Measurements from ENCODE around the gene ZNF710.

Gene ZNF710

DNA sequence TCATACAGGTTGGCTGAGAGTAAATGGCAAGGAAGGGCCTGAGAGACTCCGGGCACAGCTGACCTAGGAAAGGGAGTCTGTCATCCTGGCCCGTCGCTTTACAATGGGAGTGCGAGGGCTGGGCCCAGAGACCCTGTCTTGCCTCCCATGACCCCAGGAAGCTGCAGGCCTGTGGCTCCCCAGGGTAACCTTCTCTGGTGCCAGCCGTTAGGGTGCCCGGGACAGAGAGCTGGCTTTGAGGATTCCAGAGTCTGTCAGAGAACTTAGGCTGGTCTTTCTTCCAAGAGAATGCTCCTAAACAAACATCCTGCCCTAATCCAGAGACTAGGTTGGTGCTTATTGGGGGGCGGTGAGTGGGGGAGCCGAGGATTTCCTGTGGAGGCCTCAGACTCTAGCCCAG is 18.5 kb downstream of the ZNF710 start:
- Histone ChIP-seq H3K9me3 (ENCODE audit: insufficient read depth, low read depth, low read length) (no peaks in the 10 kb centered on the region), H3K36me3 (ENCODE audit: insufficient read depth, low read length) (no peaks in the 10 kb centered on the region), H3K4me1 (ENCODE audit: insufficient read depth, low read length) (peaks cover 15% of the 10 kb centered on the region; the same call in 1 of the 2 replicates), H3K27me3 (ENCODE audit: insufficient read depth, low read length) (no peaks in the 10 kb centered on the region), H3K27ac (ENCODE audit: low read depth, low read length) (no peak overlapping the region), H3K9ac (ENCODE audit: low read depth, low read length) (no peak overlapping the region), H3K4me3 (ENCODE audit: low read length) (no peak overlapping the region)
- 79% methylated on average over 8 of the region's 8 CpGs for WGBS

DNA sequence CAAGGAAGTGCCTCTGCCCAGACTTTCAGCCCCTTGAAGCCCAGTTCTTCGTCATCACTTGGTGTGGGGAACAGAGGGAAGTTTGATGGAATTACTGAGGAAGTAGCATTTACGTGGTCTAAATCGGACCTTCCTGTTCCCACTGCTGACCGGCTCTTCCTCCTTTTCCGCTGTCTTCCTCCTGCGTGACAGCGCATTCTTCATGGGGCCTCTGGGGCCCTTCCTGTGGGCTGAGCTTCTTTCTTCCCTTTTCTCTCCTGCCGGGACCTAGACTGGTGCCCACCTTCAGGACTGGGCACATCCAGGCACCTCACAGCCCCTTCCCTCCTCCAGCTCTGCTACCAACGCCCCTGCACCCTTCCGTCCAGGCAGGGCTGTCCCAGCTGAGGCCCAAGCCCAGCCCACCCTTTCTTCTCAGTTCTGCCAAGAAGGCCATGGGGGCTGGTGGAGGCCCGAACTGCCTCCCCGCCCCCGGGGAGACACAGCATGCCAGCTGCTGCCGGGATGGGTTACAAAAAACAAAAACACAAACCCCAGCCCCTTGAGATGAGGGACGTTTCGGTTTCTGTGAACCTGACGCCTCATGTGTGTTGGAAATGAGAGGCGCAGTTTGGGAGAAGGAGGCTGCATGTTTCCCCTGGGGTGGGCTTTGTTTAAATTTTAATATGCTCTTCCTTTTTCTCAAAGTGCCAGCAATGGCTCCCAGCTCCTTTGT is 19.1 kb downstream of the ZNF710 start:
- H3K9me3 ChIP-seq (ENCODE audit: insufficient read depth, low read depth, low read length) = no peaks in the 10 kb centered on the region
- 82% methylated on average over 17 of the region's 18 CpGs for WGBS
- peaks cover 15% of the 10 kb centered on the region; the same call in 1 of the 2 replicates for H3K4me1 ChIP-seq (ENCODE audit: insufficient read depth, low read length)
- no peaks in the 10 kb centered on the region for H3K36me3 ChIP-seq (ENCODE audit: insufficient read depth, low read length)
- H3K27ac ChIP-seq (ENCODE audit: low read depth, low read length) = no peak overlapping the region
- no peak overlapping the region for H3K9ac ChIP-seq (ENCODE audit: low read depth, low read length)
- no peak overlapping the region for H3K4me3 ChIP-seq (ENCODE audit: low read length)
- no peaks in the 10 kb centered on the region for H3K27me3 ChIP-seq (ENCODE audit: insufficient read depth, low read length)

DNA sequence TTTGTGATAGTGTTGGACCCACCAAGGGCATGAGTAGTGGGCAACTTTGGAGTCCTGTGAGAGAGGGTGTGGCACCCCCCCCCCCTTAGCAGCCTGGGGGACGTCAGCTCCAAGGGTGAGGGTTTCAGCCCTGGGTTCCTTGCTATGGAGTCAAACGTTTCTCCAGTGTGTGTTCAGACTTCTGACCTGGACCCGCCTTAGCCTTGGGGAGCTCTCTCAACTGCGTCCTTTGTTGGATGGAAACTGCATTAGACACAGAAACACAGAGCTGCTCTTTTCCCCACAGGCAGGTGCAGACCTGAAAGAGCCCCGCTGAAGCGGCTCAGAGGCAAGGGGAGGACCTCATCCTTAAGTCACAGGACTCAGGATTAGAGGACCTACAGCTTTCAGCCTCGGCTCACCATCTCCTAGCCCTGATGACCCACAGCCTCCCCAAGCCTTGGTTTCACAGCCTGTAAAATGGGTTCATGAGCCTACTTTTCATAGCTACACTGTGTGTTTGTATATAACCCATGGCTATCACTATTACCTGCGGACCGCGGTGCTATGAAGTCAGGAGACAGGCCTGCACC is 19.9 kb downstream of the ZNF710 start:
- H3K36me3 ChIP-seq (ENCODE audit: insufficient read depth, low read length) = no peaks in the 10 kb centered on the region
- no peak overlapping the region for H3K4me3 ChIP-seq (ENCODE audit: low read length)
- peaks cover 21% of the 10 kb centered on the region; the same call in 1 of the 2 replicates for H3K4me1 ChIP-seq (ENCODE audit: insufficient read depth, low read length)
- WGBS = 92% methylated on average over 10 of the region's 10 CpGs
- H3K27ac ChIP-seq (ENCODE audit: low read depth, low read length) = no peak overlapping the region
- H3K9me3 ChIP-seq (ENCODE audit: insufficient read depth, low read depth, low read length) = no peaks in the 10 kb centered on the region
- no peaks in the 10 kb centered on the region for H3K27me3 ChIP-seq (ENCODE audit: insufficient read depth, low read length)
- no peak overlapping the region for H3K9ac ChIP-seq (ENCODE audit: low read depth, low read length)

DNA sequence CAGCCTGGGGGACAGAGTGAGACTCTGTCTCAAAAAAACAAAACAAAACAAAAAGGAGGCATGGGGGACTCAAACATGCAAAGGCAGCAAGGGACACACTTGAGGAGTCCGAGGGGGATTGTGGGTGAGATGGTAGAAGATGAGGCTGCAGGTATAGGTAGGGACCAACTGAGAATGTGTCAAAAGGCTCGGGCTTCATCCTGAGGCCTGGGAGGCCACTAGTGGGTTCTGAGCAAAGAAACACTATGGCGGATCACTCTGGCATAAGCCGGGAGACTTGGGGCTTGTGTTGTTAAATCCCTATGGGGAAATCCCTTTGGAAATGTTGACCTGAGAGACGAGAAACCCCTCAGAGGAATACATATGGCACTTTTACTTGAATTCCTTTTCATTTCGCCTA is 21.2 kb downstream of the ZNF710 start:
- no peak overlapping the region for H3K27ac ChIP-seq (ENCODE audit: low read depth, low read length)
- H3K9me3 ChIP-seq (ENCODE audit: insufficient read depth, low read depth, low read length) = no peaks in the 10 kb centered on the region
- H3K4me3 ChIP-seq (ENCODE audit: low read length) = no peak overlapping the region
- no peak overlapping the region for H3K9ac ChIP-seq (ENCODE audit: low read depth, low read length)
- H3K27me3 ChIP-seq (ENCODE audit: insufficient read depth, low read length) = no peaks in the 10 kb centered on the region
- 92% methylated on average over 5 of the region's 6 CpGs for WGBS
- peaks cover 29% of the 10 kb centered on the region; the same call in 1 of the 2 replicates for H3K4me1 ChIP-seq (ENCODE audit: insufficient read depth, low read length)
- no peaks in the 10 kb centered on the region for H3K36me3 ChIP-seq (ENCODE audit: insufficient read depth, low read length)

DNA sequence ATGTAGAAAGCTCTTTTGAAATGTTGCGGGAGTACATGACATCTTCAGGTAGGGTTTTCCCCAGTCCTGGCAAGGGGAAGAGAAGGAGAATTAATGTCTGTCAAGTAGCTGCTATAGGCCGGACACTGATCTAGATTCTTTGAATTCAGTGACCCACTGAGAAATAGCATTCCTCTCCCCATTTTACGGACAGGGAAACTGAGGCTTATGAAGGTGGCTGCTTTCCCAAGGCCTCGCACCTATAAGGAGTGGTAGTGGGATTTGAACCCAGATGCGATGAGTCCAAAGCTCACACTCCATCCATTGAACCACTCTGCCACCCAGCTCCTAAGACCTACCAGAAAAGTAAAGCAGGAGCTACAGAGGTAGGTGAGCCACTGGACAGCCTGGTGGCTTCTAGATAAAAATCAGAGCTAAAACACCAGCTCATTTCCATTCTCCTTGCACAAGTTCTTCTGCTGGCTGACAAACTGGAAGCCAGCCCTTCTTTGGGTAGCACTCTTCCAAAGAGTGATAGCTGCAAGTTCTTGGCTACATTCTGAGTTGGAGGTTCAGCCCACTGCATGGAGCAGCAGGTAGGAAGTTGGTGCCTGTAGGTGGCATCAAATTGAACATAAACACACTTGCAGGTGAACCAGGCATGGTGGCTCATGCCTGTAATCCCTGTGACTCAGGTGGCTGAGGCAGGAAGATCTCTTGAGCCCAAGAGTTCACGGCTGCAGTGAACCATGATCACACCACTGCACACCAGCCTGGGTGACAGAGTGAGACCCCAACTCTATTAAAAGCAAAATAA is 22.0 kb downstream of the ZNF710 start:
- over 99% methylated on average over 3 of the region's 6 CpGs for WGBS
- Histone ChIP-seq H3K27ac (ENCODE audit: low read depth, low read length) (no peak overlapping the region), H3K9ac (ENCODE audit: low read depth, low read length) (no peak overlapping the region), H3K36me3 (ENCODE audit: insufficient read depth, low read length) (no peaks in the 10 kb centered on the region), H3K4me3 (ENCODE audit: low read length) (no peak overlapping the region), H3K9me3 (ENCODE audit: insufficient read depth, low read depth, low read length) (no peaks in the 10 kb centered on the region), H3K4me1 (ENCODE audit: insufficient read depth, low read length) (peaks cover 29% of the 10 kb centered on the region; the same call in 1 of the 2 replicates), H3K27me3 (ENCODE audit: insufficient read depth, low read length) (no peaks in the 10 kb centered on the region)

DNA sequence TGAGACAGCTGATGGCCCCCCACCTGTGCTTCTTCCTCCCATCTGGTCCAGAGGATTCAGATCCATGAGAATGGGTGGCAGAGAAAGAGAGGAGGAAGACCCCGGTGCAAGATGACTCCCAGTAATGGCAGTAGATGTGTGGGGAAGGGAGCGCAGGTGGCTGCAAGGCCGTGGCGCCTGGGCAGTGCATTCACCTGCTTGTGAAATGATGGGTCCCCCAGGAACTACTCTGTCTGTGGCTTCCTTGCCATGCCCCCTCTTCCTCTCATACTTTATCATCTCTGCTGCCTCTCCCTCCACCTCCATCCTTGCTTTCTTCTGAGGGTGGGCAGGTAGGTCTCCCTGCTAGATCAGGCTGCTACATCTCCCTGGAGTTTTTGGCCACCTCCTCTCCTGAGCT is 23.3 kb downstream of the ZNF710 start:
- no peaks in the 10 kb centered on the region for H3K9me3 ChIP-seq (ENCODE audit: insufficient read depth, low read depth, low read length)
- H3K27ac ChIP-seq (ENCODE audit: low read depth, low read length) = no peak overlapping the region
- no peaks in the 10 kb centered on the region for H3K36me3 ChIP-seq (ENCODE audit: insufficient read depth, low read length)
- H3K4me3 ChIP-seq (ENCODE audit: low read length) = no peak overlapping the region
- H3K4me1 ChIP-seq (ENCODE audit: insufficient read depth, low read length) = peaks cover 25% of the 10 kb centered on the region; the same call in 1 of the 2 replicates
- 92% methylated on average over 4 of the region's 4 CpGs for WGBS
- H3K9ac ChIP-seq (ENCODE audit: low read depth, low read length) = no peak overlapping the region
- no peaks in the 10 kb centered on the region for H3K27me3 ChIP-seq (ENCODE audit: insufficient read depth, low read length)

DNA sequence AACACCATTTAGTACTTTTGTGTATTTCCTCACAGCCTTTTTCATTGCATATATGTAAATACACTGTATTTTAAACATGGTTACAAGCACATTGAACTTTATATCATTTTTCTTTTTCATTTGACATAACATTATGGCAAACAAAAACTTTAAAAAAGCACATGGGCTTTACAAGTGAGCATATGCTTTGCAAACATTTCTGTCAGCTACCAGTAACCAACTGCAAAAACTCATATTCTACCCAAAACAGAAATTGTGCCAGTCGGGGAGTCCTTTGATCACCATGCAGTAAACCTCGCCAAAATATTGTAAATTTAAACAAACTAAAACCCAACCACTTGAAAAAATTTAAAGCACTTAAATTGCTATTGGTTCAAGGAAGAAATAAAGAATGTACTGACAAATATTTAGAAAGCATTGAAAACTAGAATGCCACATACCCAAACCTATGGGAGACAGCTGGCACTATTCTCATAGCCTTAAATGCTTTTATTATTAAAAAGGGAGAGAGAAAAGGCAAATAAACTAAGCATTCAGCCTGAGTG is 24.4 kb downstream of the ZNF710 start:
- no peak overlapping the region for H3K9ac ChIP-seq (ENCODE audit: low read depth, low read length)
- no peaks in the 10 kb centered on the region for H3K36me3 ChIP-seq (ENCODE audit: insufficient read depth, low read length)
- no peak overlapping the region for H3K4me3 ChIP-seq (ENCODE audit: low read length)
- no peaks in the 10 kb centered on the region for H3K27me3 ChIP-seq (ENCODE audit: insufficient read depth, low read length)
- WGBS = 97% methylated on average over 2 of the region's 2 CpGs
- H3K9me3 ChIP-seq (ENCODE audit: insufficient read depth, low read depth, low read length) = no peaks in the 10 kb centered on the region
- H3K27ac ChIP-seq (ENCODE audit: low read depth, low read length) = no peak overlapping the region
- H3K4me1 ChIP-seq (ENCODE audit: insufficient read depth, low read length) = peaks cover 14% of the 10 kb centered on the region; the same call in 1 of the 2 replicates

DNA sequence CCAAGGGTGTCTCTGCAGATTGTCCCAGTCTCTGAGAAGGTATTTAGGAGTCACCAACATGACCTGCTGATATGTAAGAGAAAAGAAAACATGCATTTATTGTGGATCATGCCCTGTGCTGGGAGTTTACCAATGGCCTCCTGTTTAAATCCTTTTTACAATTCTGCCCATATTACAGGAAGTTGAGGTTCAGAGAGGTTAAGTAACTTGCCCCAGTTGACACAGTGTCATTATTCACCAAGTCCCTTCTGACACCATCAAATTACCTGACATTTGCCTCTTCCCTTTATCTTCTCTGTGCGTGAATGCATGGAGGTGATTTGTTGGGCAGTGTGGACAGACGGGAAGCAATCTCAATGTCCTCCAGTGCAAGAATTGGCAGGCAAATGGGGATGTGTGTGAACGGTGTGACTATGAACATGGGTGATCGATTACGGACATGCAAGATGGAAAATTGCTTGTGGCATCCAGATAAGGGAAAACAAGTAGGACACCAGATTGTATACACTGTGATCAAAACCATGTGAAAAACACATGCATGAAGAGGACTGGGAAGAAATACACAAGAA is 27.3 kb downstream of the ZNF710 start:
- H3K4me3 ChIP-seq (ENCODE audit: low read length) = no peak overlapping the region
- WGBS = 95% methylated on average over 5 of the region's 5 CpGs
- no peak overlapping the region for H3K9ac ChIP-seq (ENCODE audit: low read depth, low read length)
- peaks cover 22% of the 10 kb centered on the region; the same call in 1 of the 2 replicates for H3K4me1 ChIP-seq (ENCODE audit: insufficient read depth, low read length)
- H3K27ac ChIP-seq (ENCODE audit: low read depth, low read length) = no peak overlapping the region
- no peaks in the 10 kb centered on the region for H3K9me3 ChIP-seq (ENCODE audit: insufficient read depth, low read depth, low read length)
- H3K27me3 ChIP-seq (ENCODE audit: insufficient read depth, low read length) = no peaks in the 10 kb centered on the region
- no peaks in the 10 kb centered on the region for H3K36me3 ChIP-seq (ENCODE audit: insufficient read depth, low read length)

DNA sequence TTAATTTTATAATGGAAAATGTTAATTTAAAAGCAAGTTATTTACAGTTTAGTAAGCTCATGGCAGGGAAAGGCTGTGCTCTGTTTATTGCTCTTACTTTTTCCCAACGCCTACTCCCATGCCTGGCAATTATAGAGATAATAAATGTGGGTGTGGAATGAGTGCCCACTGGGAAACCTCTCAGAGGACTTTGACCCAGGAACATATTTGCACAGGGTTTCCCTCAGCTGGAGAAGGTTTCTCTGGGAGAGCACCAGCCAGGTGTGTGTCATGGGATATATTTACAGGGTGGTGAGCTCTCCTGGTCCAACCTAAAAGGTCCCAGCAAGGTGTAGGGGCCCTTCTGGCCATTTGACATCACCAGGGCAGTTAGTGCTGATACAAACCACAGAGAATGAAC is 27.9 kb downstream of the ZNF710 start:
- no peaks in the 10 kb centered on the region for H3K27me3 ChIP-seq (ENCODE audit: insufficient read depth, low read length)
- H3K4me1 ChIP-seq (ENCODE audit: insufficient read depth, low read length) = peaks cover 23% of the 10 kb centered on the region
- H3K36me3 ChIP-seq (ENCODE audit: insufficient read depth, low read length) = no peaks in the 10 kb centered on the region
- no peaks in the 10 kb centered on the region for H3K9me3 ChIP-seq (ENCODE audit: insufficient read depth, low read depth, low read length)
- H3K4me3 ChIP-seq (ENCODE audit: low read length) = no peak overlapping the region
- H3K9ac ChIP-seq (ENCODE audit: low read depth, low read length) = no peak overlapping the region
- WGBS = 100% methylated on average over 1 of the region's 1 CpG
- no peak overlapping the region for H3K27ac ChIP-seq (ENCODE audit: low read depth, low read length)

DNA sequence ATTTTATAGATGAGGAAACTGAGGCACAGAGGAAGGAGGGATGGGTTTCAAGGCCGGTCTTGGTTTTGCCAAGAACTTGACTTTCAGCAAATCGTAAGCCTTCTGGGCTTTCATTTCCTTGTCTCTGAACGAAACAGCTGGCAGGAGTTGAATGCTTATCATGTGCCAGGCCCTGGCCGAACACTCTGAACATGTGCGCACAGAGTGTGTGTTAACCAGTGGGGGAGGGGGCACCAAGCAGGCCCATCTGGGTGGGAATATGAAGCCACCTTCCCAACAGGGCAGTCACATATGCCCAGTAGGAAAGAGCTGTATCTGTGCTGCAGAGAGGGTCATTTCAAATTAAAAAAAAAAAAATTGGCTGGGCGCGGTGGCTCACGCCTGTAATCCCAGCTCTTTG is 29.3 kb downstream of the ZNF710 start:
- 96% methylated on average over 8 of the region's 8 CpGs for WGBS
- no peaks in the 10 kb centered on the region for H3K27me3 ChIP-seq (ENCODE audit: insufficient read depth, low read length)
- no peak overlapping the region for H3K4me3 ChIP-seq (ENCODE audit: low read length)
- H3K9me3 ChIP-seq (ENCODE audit: insufficient read depth, low read depth, low read length) = no peaks in the 10 kb centered on the region
- no peak overlapping the region for H3K9ac ChIP-seq (ENCODE audit: low read depth, low read length)
- H3K36me3 ChIP-seq (ENCODE audit: insufficient read depth, low read length) = no peaks in the 10 kb centered on the region
- H3K4me1 ChIP-seq (ENCODE audit: insufficient read depth, low read length) = peaks cover 36% of the 10 kb centered on the region
- H3K27ac ChIP-seq (ENCODE audit: low read depth, low read length) = no peak overlapping the region
